Suprapubic skin (tissue), 3 donors: ENCODE measurements around the gene PCSK5.

Source experiments
- POLR2A ChIP-seq, 2 donors: fragments of 450-650 bp; IDR thresholded peaks; one replicate each; pipeline ENCODE4 v1.6.1; 2017; ENCODE audit warnings: antibody characterized with exemption in 2 of 2, mild to moderate bottlenecking in 2 of 2, moderate library complexity in 2 of 2
- TF ChIP-seq, protein P1 (sequence below), 2 donors: fragments of 200-600 bp in 1 of 2; fragments of 450-650 bp in 1 of 2; sonication (generic) in 1 of 2; IDR thresholded peaks; one replicate each; pipeline ENCODE4 v1.5.1; 2016 to 2019; ENCODE audit warnings: antibody characterized with exemption in 2 of 2, mild to moderate bottlenecking in 1 of 2, moderate library complexity in 1 of 2

DNA sequence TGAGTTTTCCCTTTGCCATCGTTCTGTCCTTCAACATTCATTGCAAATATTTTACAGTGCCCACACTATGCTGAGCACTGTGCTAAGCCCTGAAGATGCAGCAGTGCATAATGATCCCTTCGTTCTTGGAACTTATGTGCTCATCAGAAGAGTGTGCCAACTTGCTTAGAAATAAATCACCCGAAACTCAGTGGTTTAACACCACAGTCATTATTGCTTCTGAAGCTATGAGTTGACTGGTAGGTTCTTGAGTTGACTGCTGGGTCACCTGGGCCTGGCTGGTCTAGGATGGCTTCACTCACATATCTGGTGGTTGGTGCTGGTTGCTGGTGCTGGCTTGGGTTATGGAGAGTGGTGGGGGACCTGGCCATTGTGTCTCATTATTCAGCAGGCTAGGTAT is 20.9 kb downstream of the PCSK5 start:
- no peak for TF ChIP-seq POLR2A (IDR thresholded peaks at IDR 0.05)
- TF ChIP-seq, protein P1, sequence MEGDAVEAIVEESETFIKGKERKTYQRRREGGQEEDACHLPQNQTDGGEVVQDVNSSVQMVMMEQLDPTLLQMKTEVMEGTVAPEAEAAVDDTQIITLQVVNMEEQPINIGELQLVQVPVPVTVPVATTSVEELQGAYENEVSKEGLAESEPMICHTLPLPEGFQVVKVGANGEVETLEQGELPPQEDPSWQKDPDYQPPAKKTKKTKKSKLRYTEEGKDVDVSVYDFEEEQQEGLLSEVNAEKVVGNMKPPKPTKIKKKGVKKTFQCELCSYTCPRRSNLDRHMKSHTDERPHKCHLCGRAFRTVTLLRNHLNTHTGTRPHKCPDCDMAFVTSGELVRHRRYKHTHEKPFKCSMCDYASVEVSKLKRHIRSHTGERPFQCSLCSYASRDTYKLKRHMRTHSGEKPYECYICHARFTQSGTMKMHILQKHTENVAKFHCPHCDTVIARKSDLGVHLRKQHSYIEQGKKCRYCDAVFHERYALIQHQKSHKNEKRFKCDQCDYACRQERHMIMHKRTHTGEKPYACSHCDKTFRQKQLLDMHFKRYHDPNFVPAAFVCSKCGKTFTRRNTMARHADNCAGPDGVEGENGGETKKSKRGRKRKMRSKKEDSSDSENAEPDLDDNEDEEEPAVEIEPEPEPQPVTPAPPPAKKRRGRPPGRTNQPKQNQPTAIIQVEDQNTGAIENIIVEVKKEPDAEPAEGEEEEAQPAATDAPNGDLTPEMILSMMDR (IDR thresholded peaks at IDR 0.05): no peak
